GM23338 (cell line): ENCODE results near the gene SLC4A8. TPM values are rescaled to one million over a fixed set of nuclear protein-coding genes. Genes with fewer than 3 reads are reported as not detected.

Source experiments
- ATAC-seq: fragments of 200-7000 bp; cut with Tn5 transposase; 3 replicates; pipeline ENCODE4 v1.9.1; 2020
- DNase-seq: peaks from one replicate; pipeline ENCODE4 v3.0.0-alpha.2; 2015; ENCODE audit warnings: low spot score
- H2AFZ ChIP-seq: fragments of 200-600 bp; sonication (generic); 2 replicates; pipeline ENCODE4 v1.8.0; 2016; ENCODE audit warnings: antibody characterized with exemption, mild to moderate bottlenecking, moderate library complexity
- H3F3A ChIP-seq: fragments of 200-600 bp; sonication (generic); replicated peaks from 2 replicates; pipeline ENCODE4 v1.8.0; 2017; ENCODE audit warnings: antibody characterized with exemption, mixed run types, low read depth
- H3K27ac ChIP-seq: fragments of 200-600 bp; sonication (generic); 2 replicates; pipeline ENCODE4 v1.6.1; 2016; ENCODE audit warnings: low read depth
- H3K27me3 ChIP-seq: fragments of 200-600 bp; sonication (generic); 2 replicates; pipeline ENCODE4 v1.8.0; 2016; ENCODE audit warnings: mild to moderate bottlenecking, mixed run types, moderate library complexity; ENCODE audit not compliant: insufficient read depth
- H3K36me3 ChIP-seq: fragments of 200-600 bp; sonication (generic); 2 replicates; pipeline ENCODE4 v1.8.0; 2016; ENCODE audit warnings: mild to moderate bottlenecking; ENCODE audit not compliant: insufficient read depth
- H3K4me1 ChIP-seq: fragments of 200-600 bp; sonication (generic); 2 replicates; pipeline ENCODE4 v1.8.0; 2016; ENCODE audit warnings: mild to moderate bottlenecking, moderate library complexity; ENCODE audit not compliant: insufficient read depth
- H3K4me2 ChIP-seq: fragments of 200-600 bp; sonication (generic); 2 replicates; pipeline ENCODE4 v1.7.1; 2017; ENCODE audit warnings: mixed run types
- H3K4me3 ChIP-seq: fragments of 200-600 bp; sonication (generic); 2 replicates; pipeline ENCODE4 v1.6.1; 2016; ENCODE audit warnings: mixed run types
- H3K79me2 ChIP-seq: fragments of 200-600 bp; sonication (generic); replicated peaks from 2 replicates; pipeline ENCODE4 v1.8.0; 2017; ENCODE audit warnings: mild to moderate bottlenecking; ENCODE audit not compliant: insufficient read depth
- H3K9me2 ChIP-seq: fragments of 200-600 bp; sonication (generic); 2 replicates; pipeline ENCODE4 v1.8.0; 2017; ENCODE audit not compliant: insufficient read depth
- H4K20me1 ChIP-seq: fragments of 200-600 bp; sonication (generic); replicated peaks from 2 replicates; pipeline ENCODE4 v1.8.0; 2017; ENCODE audit warnings: mild to moderate bottlenecking; ENCODE audit not compliant: insufficient read depth
- H3K27ac Mint-ChIP-seq: 2 replicates; pipeline ENCODE4 v1.8.0; 2020; ENCODE audit warnings: inconsistent platforms, mild to moderate bottlenecking, moderate library complexity, mixed read lengths
- H3K27me3 Mint-ChIP-seq: 3 replicates; pipeline ENCODE4 v1.8.0; 2022; ENCODE audit warnings: low read depth, mild to moderate bottlenecking, moderate library complexity, mixed read lengths, inconsistent platforms; ENCODE audit not compliant: insufficient read depth, poor library complexity
- H3K36me3 Mint-ChIP-seq: 3 replicates; pipeline ENCODE4 v1.8.0; 2021; ENCODE audit warnings: low read depth, mild to moderate bottlenecking, inconsistent platforms, moderate library complexity, mixed read lengths
- H3K4me1 Mint-ChIP-seq: 3 replicates; pipeline ENCODE4 v1.8.0; 2020; ENCODE audit warnings: mild to moderate bottlenecking, inconsistent platforms, mixed read lengths
- H3K4me3 Mint-ChIP-seq: 3 replicates; pipeline ENCODE4 v1.8.0; 2021; ENCODE audit warnings: moderate library complexity, mild to moderate bottlenecking, inconsistent platforms, mixed read lengths
- H3K9me3 Mint-ChIP-seq: 3 replicates; pipeline ENCODE4 v1.8.0; 2020; ENCODE audit warnings: moderate library complexity, mild to moderate bottlenecking, inconsistent platforms, mixed read lengths
- CREB1 ChIP-seq: fragments of 250-450 bp; sonication (Bioruptor Pico); IDR thresholded peaks from 2 replicates; pipeline ENCODE4 v1.5.0; 2020; ENCODE audit warnings: low read depth, mild to moderate bottlenecking, moderate library complexity
- EZH2 ChIP-seq: fragments of 200-600 bp; sonication (generic); IDR thresholded peaks from one replicate; pipeline ENCODE4 v1.8.0; 2017; ENCODE audit warnings: antibody characterized with exemption, mild to moderate bottlenecking, low read depth; ENCODE audit not compliant: unreplicated experiment
- JUNB ChIP-seq: IDR thresholded peaks from one replicate; pipeline ENCODE4 v1.6.1; 2016; ENCODE audit warnings: antibody characterized with exemption; ENCODE audit not compliant: unreplicated experiment
- POLR2AphosphoS5 ChIP-seq: IDR thresholded peaks from 2 replicates; pipeline ENCODE4 v1.6.1; 2016; ENCODE audit warnings: antibody characterized with exemption, low read depth
- STAT1 ChIP-seq: IDR thresholded peaks from one replicate; pipeline ENCODE4 v1.6.1; 2016; ENCODE audit warnings: antibody characterized with exemption; ENCODE audit not compliant: unreplicated experiment
- ZNF114 ChIP-seq: fragments of 250-450 bp; sonication (Bioruptor Pico); IDR thresholded peaks from 2 replicates; pipeline ENCODE4 v1.5.0; 2020; ENCODE audit warnings: mild to moderate bottlenecking, moderate library complexity
- ZNF462 ChIP-seq: fragments of 250-450 bp; sonication (Bioruptor Pico); IDR thresholded peaks from 2 replicates; pipeline ENCODE4 v1.5.0; 2020; ENCODE audit warnings: mild to moderate bottlenecking, moderate library complexity
- polyA plus RNA-seq: library from polyadenylated mRNA; unstranded; fragments of >200 nt; fragmentation: Nextera tagmentation; extraction: Ambion mirVana; gene quantifications from 2 replicates; pipeline ENCODE4 v1.2.1, GENCODE V29; 2016
- total RNA-seq: library from RNA; depleted of rRNA; stranded (reverse); fragments of >200 nt; shearing (Covaris generic); gene quantifications from 2 replicates; pipeline ENCODE4 v1.2.3, GENCODE V29; 2014
- TF ChIP-seq, protein P1 (sequence below): IDR thresholded peaks from one replicate; pipeline ENCODE4 v1.6.1; 2018; ENCODE audit warnings: antibody characterized with exemption; ENCODE audit not compliant: unreplicated experiment
- TF ChIP-seq, protein P2 (sequence below): IDR thresholded peaks from 2 replicates; pipeline ENCODE4 v1.6.1; 2016; ENCODE audit warnings: antibody characterized with exemption
- TF ChIP-seq, protein P3 (sequence below), 2 experiments: fragments of 200-600 bp in 1 of 2; sonication (generic) in 1 of 2; conservative IDR thresholded peaks; 2 replicates each; pipeline versions ENCODE4 v1.5.1 to v1.6.1; 2016 to 2017; ENCODE audit warnings: antibody characterized with exemption in 2 of 2, low read depth in 2 of 2, mild to moderate bottlenecking in 2 of 2, moderate library complexity in 1 of 2

SLC4A8 gene
- total and polyA plus RNA-seq, 2 experiments from 2014 or later: 7.6 to 9.2 TPM

DNA sequence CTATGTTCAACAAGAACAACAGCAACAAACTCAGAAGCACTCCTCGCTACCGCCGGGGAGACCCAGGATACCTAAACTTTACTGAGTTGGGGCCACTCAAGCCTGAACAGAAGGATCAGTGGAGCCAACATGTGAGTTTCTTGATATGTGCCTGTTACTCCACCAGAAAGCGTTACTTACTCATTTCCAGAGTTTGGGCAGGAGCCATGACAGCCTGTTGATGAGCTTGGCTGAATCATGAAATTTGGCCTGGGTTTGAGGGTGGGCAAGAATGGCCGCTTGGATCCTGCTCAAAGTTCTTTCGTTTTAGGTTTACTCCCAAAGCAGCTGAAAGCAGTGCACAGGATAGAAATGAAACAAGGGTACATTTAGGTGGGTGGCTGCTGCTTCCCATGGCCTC is 21.5 kb upstream of the SLC4A8 start:
- Histone ChIP-seq H3K36me3 (no peaks in the 10 kb centered on the region), H3K79me2 (no peaks in the 10 kb centered on the region), H2AFZ (no peak overlapping the region), H3K4me2 (no peak overlapping the region), H3F3A (no peaks in the 10 kb centered on the region), H3K27me3 (no peaks in the 10 kb centered on the region), H3K9me2 (no peaks in the 10 kb centered on the region), H3K27ac (no peak overlapping the region), H3K4me3 (no peak overlapping the region), H3K4me1 (no peaks in the 10 kb centered on the region), H4K20me1 (no peaks in the 10 kb centered on the region)
- H3K36me3 Mint-ChIP-seq: no peaks in the 10 kb centered on the region
- no peaks in the 10 kb centered on the region for H3K9me3 Mint-ChIP-seq
- peaks cover 3% of the 10 kb centered on the region for H3K27me3 Mint-ChIP-seq
- no peak overlapping the region for H3K4me3 Mint-ChIP-seq
- no peak for DNase-seq
- no peak for ATAC-seq
- peaks cover 5% of the 10 kb centered on the region; the same call in 1 of the 3 replicates for H3K4me1 Mint-ChIP-seq
- TF ChIP-seq STAT1 (no peak), ZNF462 (CRISPR knock-in tag) (no peak), CREB1 (CRISPR knock-in tag) (no peak), JUNB (no peak)
- H3K27ac Mint-ChIP-seq: no peak overlapping the region

DNA sequence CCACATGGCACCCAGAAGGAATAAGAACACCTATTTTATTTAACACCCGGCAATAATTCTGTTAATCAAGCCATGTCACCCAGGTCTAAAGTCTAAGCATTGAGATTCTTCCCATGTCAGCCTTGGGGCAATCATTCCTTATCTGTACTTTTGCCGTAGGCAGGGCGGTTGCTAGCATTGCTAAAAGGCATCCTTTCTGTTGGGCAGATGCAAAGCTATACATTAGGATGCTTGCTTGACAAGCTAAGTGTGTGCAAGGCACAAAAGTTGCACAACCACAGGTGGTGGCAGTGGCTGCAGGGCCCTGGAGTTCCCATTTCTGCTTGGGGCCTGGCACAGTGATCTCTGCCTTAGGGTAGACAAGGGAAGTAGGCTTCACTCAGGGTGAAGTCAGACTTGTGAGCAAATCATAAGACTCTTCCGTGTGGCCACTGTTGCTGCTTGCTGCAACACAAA is 20.9 kb upstream of the SLC4A8 start:
- H3K27ac ChIP-seq: no peak overlapping the region
- Mint-ChIP-seq H3K27ac (no peak overlapping the region), H3K9me3 (no peaks in the 10 kb centered on the region), H3K27me3 (peaks cover 3% of the 10 kb centered on the region), H3K36me3 (no peaks in the 10 kb centered on the region), H3K4me3 (no peak overlapping the region), H3K4me1 (peaks cover 7% of the 10 kb centered on the region; the same call in 1 of the 3 replicates)
- H3K36me3 ChIP-seq: no peaks in the 10 kb centered on the region
- no peaks in the 10 kb centered on the region for H3K4me1 ChIP-seq
- H3K27me3 ChIP-seq: no peaks in the 10 kb centered on the region
- no peaks in the 10 kb centered on the region for H4K20me1 ChIP-seq
- no peak overlapping the region for H2AFZ ChIP-seq
- no peaks in the 10 kb centered on the region for H3K79me2 ChIP-seq
- no peak for DNase-seq
- no peak overlapping the region for H3K4me3 ChIP-seq
- no peaks in the 10 kb centered on the region for H3F3A ChIP-seq
- no peak overlapping the region for H3K4me2 ChIP-seq
- ATAC-seq: no peak
- no peaks in the 10 kb centered on the region for H3K9me2 ChIP-seq
- TF ChIP-seq, protein P1, sequence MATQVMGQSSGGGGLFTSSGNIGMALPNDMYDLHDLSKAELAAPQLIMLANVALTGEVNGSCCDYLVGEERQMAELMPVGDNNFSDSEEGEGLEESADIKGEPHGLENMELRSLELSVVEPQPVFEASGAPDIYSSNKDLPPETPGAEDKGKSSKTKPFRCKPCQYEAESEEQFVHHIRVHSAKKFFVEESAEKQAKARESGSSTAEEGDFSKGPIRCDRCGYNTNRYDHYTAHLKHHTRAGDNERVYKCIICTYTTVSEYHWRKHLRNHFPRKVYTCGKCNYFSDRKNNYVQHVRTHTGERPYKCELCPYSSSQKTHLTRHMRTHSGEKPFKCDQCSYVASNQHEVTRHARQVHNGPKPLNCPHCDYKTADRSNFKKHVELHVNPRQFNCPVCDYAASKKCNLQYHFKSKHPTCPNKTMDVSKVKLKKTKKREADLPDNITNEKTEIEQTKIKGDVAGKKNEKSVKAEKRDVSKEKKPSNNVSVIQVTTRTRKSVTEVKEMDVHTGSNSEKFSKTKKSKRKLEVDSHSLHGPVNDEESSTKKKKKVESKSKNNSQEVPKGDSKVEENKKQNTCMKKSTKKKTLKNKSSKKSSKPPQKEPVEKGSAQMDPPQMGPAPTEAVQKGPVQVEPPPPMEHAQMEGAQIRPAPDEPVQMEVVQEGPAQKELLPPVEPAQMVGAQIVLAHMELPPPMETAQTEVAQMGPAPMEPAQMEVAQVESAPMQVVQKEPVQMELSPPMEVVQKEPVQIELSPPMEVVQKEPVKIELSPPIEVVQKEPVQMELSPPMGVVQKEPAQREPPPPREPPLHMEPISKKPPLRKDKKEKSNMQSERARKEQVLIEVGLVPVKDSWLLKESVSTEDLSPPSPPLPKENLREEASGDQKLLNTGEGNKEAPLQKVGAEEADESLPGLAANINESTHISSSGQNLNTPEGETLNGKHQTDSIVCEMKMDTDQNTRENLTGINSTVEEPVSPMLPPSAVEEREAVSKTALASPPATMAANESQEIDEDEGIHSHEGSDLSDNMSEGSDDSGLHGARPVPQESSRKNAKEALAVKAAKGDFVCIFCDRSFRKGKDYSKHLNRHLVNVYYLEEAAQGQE: no peak
- TF ChIP-seq, protein P2, sequence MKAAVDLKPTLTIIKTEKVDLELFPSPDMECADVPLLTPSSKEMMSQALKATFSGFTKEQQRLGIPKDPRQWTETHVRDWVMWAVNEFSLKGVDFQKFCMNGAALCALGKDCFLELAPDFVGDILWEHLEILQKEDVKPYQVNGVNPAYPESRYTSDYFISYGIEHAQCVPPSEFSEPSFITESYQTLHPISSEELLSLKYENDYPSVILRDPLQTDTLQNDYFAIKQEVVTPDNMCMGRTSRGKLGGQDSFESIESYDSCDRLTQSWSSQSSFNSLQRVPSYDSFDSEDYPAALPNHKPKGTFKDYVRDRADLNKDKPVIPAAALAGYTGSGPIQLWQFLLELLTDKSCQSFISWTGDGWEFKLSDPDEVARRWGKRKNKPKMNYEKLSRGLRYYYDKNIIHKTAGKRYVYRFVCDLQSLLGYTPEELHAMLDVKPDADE: no peak
- TF ChIP-seq STAT1 (no peak), ZNF114 (CRISPR knock-in tag) (no peak), POLR2AphosphoS5 (no peak), EZH2 (no peak)
- TF ChIP-seq, protein P3, sequence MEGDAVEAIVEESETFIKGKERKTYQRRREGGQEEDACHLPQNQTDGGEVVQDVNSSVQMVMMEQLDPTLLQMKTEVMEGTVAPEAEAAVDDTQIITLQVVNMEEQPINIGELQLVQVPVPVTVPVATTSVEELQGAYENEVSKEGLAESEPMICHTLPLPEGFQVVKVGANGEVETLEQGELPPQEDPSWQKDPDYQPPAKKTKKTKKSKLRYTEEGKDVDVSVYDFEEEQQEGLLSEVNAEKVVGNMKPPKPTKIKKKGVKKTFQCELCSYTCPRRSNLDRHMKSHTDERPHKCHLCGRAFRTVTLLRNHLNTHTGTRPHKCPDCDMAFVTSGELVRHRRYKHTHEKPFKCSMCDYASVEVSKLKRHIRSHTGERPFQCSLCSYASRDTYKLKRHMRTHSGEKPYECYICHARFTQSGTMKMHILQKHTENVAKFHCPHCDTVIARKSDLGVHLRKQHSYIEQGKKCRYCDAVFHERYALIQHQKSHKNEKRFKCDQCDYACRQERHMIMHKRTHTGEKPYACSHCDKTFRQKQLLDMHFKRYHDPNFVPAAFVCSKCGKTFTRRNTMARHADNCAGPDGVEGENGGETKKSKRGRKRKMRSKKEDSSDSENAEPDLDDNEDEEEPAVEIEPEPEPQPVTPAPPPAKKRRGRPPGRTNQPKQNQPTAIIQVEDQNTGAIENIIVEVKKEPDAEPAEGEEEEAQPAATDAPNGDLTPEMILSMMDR (conservative IDR thresholded peaks at IDR 0.05; ENCODE audit: low read depth in 2 of 2): no peak
